Central memory CD8-positive, alpha-beta T cell (primary cell): ENCODE measurements around the gene MSTN.
"Not testable (repeated sequence)": the region's sequence is repeated elsewhere in the genome, so short reads cannot be mapped to it uniquely, and the experiment has no call there.

Experiments
- ATAC-seq: fragments of 150-1000 bp; cut with Tn5 transposase; replicated peaks from 2 replicates; pipeline ENCODE4 v1.10.0; 2022; ENCODE audit warnings: mild to moderate bottlenecking, moderate FRiP score, moderate number of reproducible peaks; ENCODE audit not compliant: poor library complexity, severe bottlenecking; ENCODE audit errors: extremely low read depth
- DNase-seq, 2 donors: peaks; one replicate each; pipeline ENCODE4 v3.0.0; 2021; ENCODE audit warnings: low spot score in 2 of 2
- H3K27ac Mint-ChIP-seq: one replicate; pipeline ENCODE4 v1.8.0; 2022; ENCODE audit warnings: low read depth, mild to moderate bottlenecking, moderate library complexity, mixed read lengths
- H3K27me3 Mint-ChIP-seq: one replicate; pipeline ENCODE4 v1.8.0; 2022; ENCODE audit warnings: mixed read lengths
- H3K36me3 Mint-ChIP-seq: one replicate; pipeline ENCODE4 v1.8.0; 2022; ENCODE audit warnings: mild to moderate bottlenecking, moderate library complexity, mixed read lengths; ENCODE audit not compliant: insufficient read depth
- H3K4me1 Mint-ChIP-seq: one replicate; pipeline ENCODE4 v1.8.0; 2022; ENCODE audit warnings: mixed read lengths
- H3K4me3 Mint-ChIP-seq: one replicate; pipeline ENCODE4 v1.8.0; 2022; ENCODE audit warnings: mild to moderate bottlenecking, moderate library complexity, mixed read lengths
- H3K9me3 Mint-ChIP-seq: one replicate; pipeline ENCODE4 v1.8.0; 2022; ENCODE audit warnings: mixed read lengths

The MSTN gene

DNA sequence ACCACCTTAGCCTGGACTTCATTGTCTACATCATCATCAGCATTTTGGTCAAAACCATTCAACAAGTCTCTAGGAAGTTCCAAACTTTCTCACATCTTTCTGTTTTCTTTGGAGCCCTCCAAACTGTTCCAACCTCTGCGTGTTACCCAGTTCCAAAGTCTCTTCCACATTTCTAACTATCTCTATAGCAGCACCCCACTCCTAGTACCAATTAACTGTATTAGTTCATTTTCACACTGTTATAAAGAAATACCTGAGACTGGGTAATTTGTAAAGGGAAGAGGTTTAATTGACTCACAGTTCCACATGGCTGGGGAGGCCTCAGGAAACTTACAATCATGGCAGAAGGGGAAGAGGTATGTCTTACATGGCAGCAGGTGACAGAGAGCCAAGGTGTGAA, 46.6 kb downstream of the MSTN start:
- peaks cover 28% of the 10 kb centered on the region for H3K9me3 Mint-ChIP-seq
- not testable (repeated sequence) for H3K27ac Mint-ChIP-seq

More for the DNA sequence above, 46.6 kb downstream of the MSTN start:
- not testable (repeated sequence) for ATAC-seq, DNase-seq, H3K36me3 Mint-ChIP-seq, H3K4me3 Mint-ChIP-seq, H3K4me1 Mint-ChIP-seq
- peaks cover 38% of the 10 kb centered on the region for H3K27me3 Mint-ChIP-seq
